GM12801 (cell line): ENCODE results near the gene RELN.

ENCODE experiments used
- TF ChIP-seq, protein P1 (sequence below): IDR thresholded peaks from one replicate; pipeline ENCODE4 v1.5.1; 2011; ENCODE audit warnings: control low read depth; ENCODE audit not compliant: insufficient read length; ENCODE audit errors: extremely low read depth

Gene RELN

DNA sequence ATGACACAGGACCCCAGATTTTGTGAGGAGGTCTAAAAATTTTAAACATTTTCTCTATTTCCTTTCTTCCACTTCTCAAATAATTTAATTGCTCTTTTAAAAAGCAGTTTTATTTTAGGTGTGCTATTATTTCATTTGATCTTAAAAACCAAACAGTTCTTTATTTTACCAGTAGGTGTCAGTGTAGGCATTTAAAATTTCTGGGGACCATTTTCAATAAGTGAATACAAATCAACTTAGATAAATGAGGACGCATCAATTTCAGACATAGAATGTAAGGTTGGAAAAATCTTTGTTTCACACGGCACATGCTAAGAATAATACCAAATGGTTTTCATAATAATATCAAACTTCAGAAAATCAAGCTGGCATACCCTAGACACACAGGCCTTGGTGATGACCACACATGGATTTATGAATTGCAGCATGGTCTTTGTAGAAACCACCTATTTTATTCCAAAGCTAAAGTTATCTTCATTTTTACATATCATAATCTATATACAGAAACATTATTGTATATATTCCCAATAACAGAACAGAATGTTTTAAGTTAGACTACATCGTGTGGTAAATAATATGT, 415.9 kb downstream of the RELN start:
- TF ChIP-seq, protein P1, sequence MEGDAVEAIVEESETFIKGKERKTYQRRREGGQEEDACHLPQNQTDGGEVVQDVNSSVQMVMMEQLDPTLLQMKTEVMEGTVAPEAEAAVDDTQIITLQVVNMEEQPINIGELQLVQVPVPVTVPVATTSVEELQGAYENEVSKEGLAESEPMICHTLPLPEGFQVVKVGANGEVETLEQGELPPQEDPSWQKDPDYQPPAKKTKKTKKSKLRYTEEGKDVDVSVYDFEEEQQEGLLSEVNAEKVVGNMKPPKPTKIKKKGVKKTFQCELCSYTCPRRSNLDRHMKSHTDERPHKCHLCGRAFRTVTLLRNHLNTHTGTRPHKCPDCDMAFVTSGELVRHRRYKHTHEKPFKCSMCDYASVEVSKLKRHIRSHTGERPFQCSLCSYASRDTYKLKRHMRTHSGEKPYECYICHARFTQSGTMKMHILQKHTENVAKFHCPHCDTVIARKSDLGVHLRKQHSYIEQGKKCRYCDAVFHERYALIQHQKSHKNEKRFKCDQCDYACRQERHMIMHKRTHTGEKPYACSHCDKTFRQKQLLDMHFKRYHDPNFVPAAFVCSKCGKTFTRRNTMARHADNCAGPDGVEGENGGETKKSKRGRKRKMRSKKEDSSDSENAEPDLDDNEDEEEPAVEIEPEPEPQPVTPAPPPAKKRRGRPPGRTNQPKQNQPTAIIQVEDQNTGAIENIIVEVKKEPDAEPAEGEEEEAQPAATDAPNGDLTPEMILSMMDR, result no peak

DNA sequence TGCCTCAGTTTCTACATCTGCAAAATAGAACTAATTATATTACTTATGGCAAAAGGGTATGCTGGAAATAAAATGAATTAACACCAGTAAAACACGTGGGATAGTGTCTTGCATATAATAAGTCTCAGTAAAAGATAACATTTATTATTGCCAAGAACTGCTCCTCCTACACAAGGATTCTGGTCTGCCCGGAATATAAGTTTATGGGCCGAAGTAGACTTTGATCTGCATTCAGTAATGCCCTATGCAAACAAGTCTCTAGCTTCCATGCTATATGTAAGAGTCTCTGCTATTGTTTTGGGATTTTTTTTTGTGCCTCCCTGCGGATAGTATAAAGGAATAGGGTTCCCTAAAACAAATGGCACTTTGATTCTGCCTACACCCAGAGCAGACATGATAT, 417.9 kb downstream of the RELN start:
- TF ChIP-seq, protein P1, result no peak

DNA sequence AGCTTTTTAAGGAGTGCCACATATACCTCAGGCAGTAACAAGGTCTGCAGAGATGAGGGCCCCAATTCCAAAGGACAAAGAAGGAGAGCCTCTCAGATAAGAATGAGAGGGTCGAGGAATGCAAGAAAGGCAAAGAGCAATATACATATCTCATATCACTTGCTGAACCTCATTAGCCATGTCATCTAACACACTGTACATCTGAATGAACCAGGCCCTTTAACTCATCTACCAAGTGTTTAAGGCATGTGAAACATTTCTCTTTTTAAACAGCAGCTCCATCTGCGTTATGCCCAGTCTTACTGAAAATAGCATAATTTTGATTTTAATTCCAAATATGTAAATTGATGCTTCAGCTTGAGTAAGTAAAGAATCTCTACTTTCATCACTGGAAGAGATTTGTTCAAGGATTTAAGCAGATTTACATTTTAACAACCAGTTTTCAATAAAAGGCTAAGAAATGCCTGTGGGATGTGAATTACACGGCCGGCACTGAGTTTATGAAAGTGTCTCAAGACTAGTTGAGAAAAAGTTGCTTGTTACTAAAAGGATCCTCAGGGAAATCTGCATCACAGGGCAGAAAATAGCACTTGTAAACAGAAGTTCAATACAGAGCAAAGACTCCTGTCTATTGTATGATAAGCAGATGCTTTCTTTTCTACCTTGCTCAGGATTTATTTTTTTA, 419.7 kb downstream of the RELN start:
- TF ChIP-seq, protein P1, result no peak

DNA sequence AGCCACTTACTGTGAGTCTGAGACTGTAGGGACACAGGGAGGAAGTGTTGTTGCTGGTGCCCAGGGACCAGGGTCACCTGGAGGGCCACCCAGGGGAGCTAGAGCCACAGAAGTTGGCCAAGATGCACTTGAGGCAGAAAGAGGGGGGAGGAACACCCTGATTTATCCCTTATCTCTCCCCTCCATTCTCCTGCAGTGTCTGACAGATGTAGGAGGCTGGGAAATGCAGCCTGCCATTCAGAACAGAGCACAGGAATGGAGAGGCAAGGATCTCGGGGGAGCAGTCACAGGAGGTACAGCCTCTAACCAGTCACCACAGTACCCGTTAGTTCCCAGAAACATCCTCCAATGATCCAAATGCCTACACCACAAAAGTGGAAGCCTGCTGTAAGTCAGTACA, 425.0 kb downstream of the RELN start:
- TF ChIP-seq, protein P1, result no peak

DNA sequence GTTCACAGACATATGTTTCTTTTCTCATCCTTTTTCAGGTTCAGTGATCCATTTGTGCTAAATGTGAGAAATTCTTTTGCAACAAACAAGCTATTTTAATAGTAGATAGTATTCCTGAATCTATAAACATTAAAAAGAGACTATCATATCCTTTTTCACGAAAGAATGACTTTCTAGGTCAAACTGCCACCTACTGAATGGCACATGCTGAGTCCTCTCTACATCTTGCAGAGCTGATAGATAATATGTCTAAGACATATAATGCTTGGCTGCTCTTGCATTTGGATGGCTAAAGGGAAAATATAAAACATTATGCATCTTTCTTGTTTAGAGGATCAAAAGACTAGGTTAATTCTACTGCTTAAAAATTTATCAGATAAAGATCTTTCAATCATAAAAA, 429.3 kb downstream of the RELN start:
- TF ChIP-seq, protein P1, result no peak

DNA sequence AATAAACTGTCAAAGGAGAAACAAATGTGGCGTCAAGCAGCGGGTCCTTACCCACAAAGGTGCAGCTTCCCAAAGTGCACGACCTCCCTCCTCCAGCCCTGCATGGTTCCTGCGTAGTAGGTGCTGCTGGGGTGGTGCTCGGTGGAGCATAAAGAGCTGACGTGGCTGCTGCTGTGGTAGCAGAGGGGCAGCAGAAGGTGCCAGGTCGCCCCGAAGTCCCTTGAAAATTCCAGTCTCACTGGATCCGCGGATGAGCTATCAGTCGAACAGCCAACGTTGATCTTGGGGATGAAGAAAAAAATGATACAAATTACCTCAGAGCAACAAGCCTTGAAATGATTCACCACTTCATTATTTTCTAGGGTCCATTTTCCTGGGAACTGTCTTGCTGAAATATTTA, 438.4 kb downstream of the RELN start:
- TF ChIP-seq, protein P1, result no peak

DNA sequence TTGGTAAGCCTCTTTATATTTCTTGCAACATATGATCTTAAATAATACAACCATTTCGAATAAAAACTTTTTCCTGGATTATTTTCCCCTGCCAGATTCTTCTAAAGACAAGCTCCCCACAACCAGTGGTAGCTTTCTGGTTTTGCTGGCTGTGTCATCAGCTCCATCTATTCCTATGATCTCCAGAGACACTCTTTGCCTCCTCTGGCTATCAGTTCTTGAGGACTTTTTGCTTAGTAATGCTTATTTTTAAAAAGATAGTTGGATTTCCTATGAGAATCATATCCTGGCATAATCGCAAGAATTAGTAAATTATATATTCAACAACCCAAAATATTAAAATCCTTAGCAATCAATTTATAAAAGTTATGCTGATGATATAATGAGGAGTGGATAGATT, 439.7 kb downstream of the RELN start:
- TF ChIP-seq, protein P1, result no peak
